Smooth muscle cell (in vitro differentiated cells): Measurements from ENCODE around the gene PAX7. TPM values are rescaled to one million over a fixed set of nuclear protein-coding genes. Genes with fewer than 3 reads are reported as not detected.

Experiments
- DNase-seq: peaks from one replicate; lab custom pipeline; 2025; ENCODE audit not compliant: unreplicated experiment; lab: John Stamatoyannopoulos, UW
- H2AFZ ChIP-seq: fragments of 200-600 bp; sonication (generic); 2 replicates; pipeline ENCODE4 v1.6.0; 2016; ENCODE audit warnings: antibody characterized with exemption, low read depth, mild to moderate bottlenecking
- H3F3A ChIP-seq: fragments of 200-600 bp; sonication (generic); 2 replicates; pipeline ENCODE4 v1.6.0; 2017; ENCODE audit warnings: antibody characterized with exemption, low read depth
- H3K27ac ChIP-seq: fragments of 200-600 bp; sonication (generic); 2 replicates; pipeline ENCODE4 v1.5.1; 2016; ENCODE audit warnings: low read depth, mild to moderate bottlenecking
- H3K27me3 ChIP-seq: fragments of 200-600 bp; sonication (generic); 2 replicates; pipeline ENCODE4 v1.6.1; 2016; ENCODE audit warnings: low read depth, mild to moderate bottlenecking
- H3K36me3 ChIP-seq: fragments of 200-600 bp; sonication (generic); 2 replicates; pipeline ENCODE4 v1.5.1; 2016; ENCODE audit warnings: low read depth
- H3K4me1 ChIP-seq: fragments of 200-600 bp; sonication (generic); 2 replicates; pipeline ENCODE4 v1.5.1; 2016; ENCODE audit warnings: low read depth
- H3K4me2 ChIP-seq: fragments of 200-600 bp; sonication (generic); 2 replicates; pipeline ENCODE4 v1.6.0; 2016; ENCODE audit warnings: mild to moderate bottlenecking
- H3K4me3 ChIP-seq: fragments of 200-600 bp; sonication (generic); 2 replicates; pipeline ENCODE4 v1.5.1; 2016; ENCODE audit warnings: mild to moderate bottlenecking
- H3K79me2 ChIP-seq: fragments of 200-600 bp; sonication (generic); 2 replicates; pipeline ENCODE4 v1.6.0; 2016; ENCODE audit warnings: low read depth, mild to moderate bottlenecking
- H3K9ac ChIP-seq: fragments of 200-600 bp; sonication (generic); 2 replicates; pipeline ENCODE4 v1.6.0; 2016; ENCODE audit warnings: low read depth
- H3K9me3 ChIP-seq: fragments of 200-600 bp; sonication (generic); replicated peaks from 2 replicates; pipeline ENCODE4 v1.5.1; 2016; ENCODE audit warnings: low read depth
- H4K20me1 ChIP-seq: fragments of 200-600 bp; sonication (generic); 2 replicates; pipeline ENCODE4 v1.6.0; 2016; ENCODE audit warnings: low read depth
- CTCF ChIP-seq: fragments of 200-600 bp; sonication (generic); IDR thresholded peaks from 2 replicates; pipeline ENCODE4 v1.5.1; 2017; ENCODE audit warnings: borderline replicate concordance, mild to moderate bottlenecking, antibody characterized with exemption; ENCODE audit not compliant: insufficient read depth, poor library complexity, severe bottlenecking
- WGBS: methylation state at CpG from one replicate; pipeline ENCODE4 v1.1.7; 2016; ENCODE audit warnings: low lambda C conversion rate; 5-methylcytosine and 5-hydroxymethylcytosine counted together
- polyA plus RNA-seq: library from polyadenylated mRNA; unstranded; fragments of >200 nt; fragmentation: Nextera tagmentation; extraction: Ambion mirVana; gene quantifications from 2 replicates; pipeline ENCODE4 v1.2.1, GENCODE V29; 2016
- total RNA-seq: library from RNA; depleted of rRNA; stranded (reverse); fragments of >200 nt; gene quantifications from 2 replicates; pipeline ENCODE4 v1.2.3, GENCODE V29; 2014

PAX7 gene
- total and polyA plus RNA-seq, 2 experiments from 2014 or later: not detected

- Histone ChIP-seq H3K27me3 (peaks cover 100% of the 10 kb centered on the region), H2AFZ (no peak overlapping the region), H3K9ac (no peak overlapping the region), H3K27ac (no peak overlapping the region), H3K4me2 (peak overlapping the region; percentile 81), H3K4me1 (peaks cover 52% of the 10 kb centered on the region), H3K36me3 (no peaks in the 10 kb centered on the region), H3K9me3 (no peaks in the 10 kb centered on the region), H4K20me1 (no peaks in the 10 kb centered on the region), H3K4me3 (peak overlapping the region; percentile 32), H3K79me2 (no peaks in the 10 kb centered on the region), H3F3A (no peaks in the 10 kb centered on the region)
- no peak for TF ChIP-seq CTCF
- 5% methylated on average over 35 of the region's 35 CpGs for WGBS
- no peak for DNase-seq
These were observed 15.6 kb downstream of the PAX7 start for GRCh38 chr1:18646091-18646785.

GRCh38 chr1:18646786-18647410 is 16.3 kb downstream of the PAX7 start:
- no peak overlapping the region for H3K27ac ChIP-seq
- no peak overlapping the region for H3K9ac ChIP-seq
- TF ChIP-seq CTCF: no peak
- no peaks in the 10 kb centered on the region for H4K20me1 ChIP-seq
- H3F3A ChIP-seq: no peaks in the 10 kb centered on the region
- H3K4me3 ChIP-seq: peak overlapping the region; percentile 32
- H3K4me2 ChIP-seq: peak overlapping the region; percentile 81
- H3K9me3 ChIP-seq: no peaks in the 10 kb centered on the region
- no peak overlapping the region for H2AFZ ChIP-seq
- no peak for DNase-seq
- peaks cover 100% of the 10 kb centered on the region for H3K27me3 ChIP-seq
- H3K79me2 ChIP-seq: no peaks in the 10 kb centered on the region
- peaks cover 48% of the 10 kb centered on the region for H3K4me1 ChIP-seq
- WGBS: 2% methylated on average over 34 of the region's 48 CpGs
- no peaks in the 10 kb centered on the region for H3K36me3 ChIP-seq

- no peak overlapping the region for H3K4me2 ChIP-seq
- peaks cover 100% of the 10 kb centered on the region for H3K27me3 ChIP-seq
- no peak overlapping the region for H2AFZ ChIP-seq
- TF ChIP-seq CTCF: no peak
- H3F3A ChIP-seq: no peaks in the 10 kb centered on the region
- H3K4me1 ChIP-seq: peaks cover 39% of the 10 kb centered on the region
- no peak for DNase-seq
- H3K36me3 ChIP-seq: no peaks in the 10 kb centered on the region
- H3K27ac ChIP-seq: no peak overlapping the region
- no peak overlapping the region for H3K4me3 ChIP-seq
- 43% methylated on average over 3 of the region's 3 CpGs for WGBS
- no peaks in the 10 kb centered on the region for H3K9me3 ChIP-seq
- H4K20me1 ChIP-seq: no peaks in the 10 kb centered on the region
- no peaks in the 10 kb centered on the region for H3K79me2 ChIP-seq
- no peak overlapping the region for H3K9ac ChIP-seq
These were observed 17.1 kb downstream of the PAX7 start for GRCh38 chr1:18647681-18648214.
